ENCODE results near the gene RNASE1.
"Not testable (repeated sequence)": the region's sequence is repeated elsewhere in the genome, so short reads cannot be mapped to it uniquely, and the experiment has no call there.

Gene RNASE1

GRCh38 chr14:20802341-20803084, at the start of gene RNASE1:
TSS of gene RNASE1 (minus strand) at chr14:20802844. CDS start at chr14:20802068, 776 bp downstream.
- ATAC-seq (no peak), DNase-seq (ENCODE audit: low spot score in 2 of 2) (no peak)
- H3K9me3 Mint-ChIP-seq = no peaks in the 10 kb centered on the region
- H3K4me3 Mint-ChIP-seq = no peak within 1 kb of the TSS
- peaks cover 14% of the 10 kb centered on the region for H3K4me1 Mint-ChIP-seq
- H3K36me3 Mint-ChIP-seq = no peaks in the 10 kb centered on the region
- no peak within 1 kb of the TSS for H3K27ac Mint-ChIP-seq

DNA sequence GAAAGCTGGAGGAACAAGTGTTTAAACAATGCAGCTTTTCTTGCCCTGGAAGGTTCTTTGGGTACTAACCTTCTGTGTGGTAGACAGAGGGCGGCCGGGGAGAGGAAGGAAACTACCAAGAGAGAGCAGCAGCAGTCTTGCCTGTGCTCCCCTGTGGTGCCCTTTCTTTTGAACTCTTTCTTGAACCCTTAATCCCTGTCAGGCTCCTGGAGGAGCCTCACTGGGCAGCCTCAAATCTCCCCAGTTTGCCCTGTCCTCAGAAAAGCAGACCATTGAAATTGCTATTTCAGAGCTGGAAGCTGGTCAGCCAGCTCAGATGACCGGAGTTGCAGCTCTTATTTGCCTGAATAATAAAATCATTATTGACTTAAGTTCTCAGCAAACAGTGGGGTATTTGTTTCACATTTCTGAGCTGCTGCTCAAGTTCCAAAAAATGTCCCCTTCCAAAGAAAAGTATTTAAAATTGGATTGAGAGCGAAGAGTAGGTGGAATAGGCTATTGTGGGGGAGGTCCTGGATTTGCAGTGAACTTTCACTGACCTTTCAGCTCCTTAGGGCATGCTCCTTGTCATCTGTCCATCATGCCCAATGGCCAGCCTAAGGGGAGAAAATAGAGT, 46.4 kb upstream of the RNASE1 start:
- DNase-seq (ENCODE audit: low spot score in 2 of 2) (no peak), ATAC-seq (no peak)
- no peaks in the 10 kb centered on the region for H3K9me3 Mint-ChIP-seq
- H3K36me3 Mint-ChIP-seq = no peaks in the 10 kb centered on the region
- no peaks in the 10 kb centered on the region for H3K4me1 Mint-ChIP-seq
- H3K4me3 Mint-ChIP-seq = no peak overlapping the region
- no peak overlapping the region for H3K27ac Mint-ChIP-seq

DNA sequence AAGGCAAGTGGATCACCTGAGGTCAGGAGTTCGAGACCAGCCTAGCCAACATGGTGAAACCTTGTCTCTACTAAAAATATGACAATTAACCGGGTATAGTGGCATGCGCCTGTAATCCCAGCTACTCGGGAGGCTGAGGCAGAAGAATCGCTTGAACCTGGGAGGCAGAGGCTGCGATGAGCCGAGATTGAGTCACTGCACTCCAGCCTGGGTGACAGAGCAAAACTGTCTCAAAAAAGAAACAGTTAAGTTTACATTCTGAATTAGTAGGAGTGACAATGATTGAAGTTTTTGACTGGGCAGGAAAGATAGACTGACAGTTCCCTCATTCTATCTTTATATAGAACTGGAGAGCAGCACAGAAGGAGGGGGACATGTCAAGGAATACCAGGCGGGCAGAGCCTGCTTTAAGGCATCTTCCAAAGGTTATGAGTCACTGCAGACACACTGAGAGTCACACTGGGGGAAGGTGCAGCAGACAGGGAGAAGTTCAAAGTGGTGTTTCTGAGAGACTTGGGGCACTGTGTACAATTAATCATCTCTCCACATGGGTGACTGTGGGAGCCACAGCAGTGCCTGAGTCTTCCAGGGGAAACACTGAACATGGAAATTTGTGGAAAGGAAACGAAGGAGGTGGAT, 45.8 kb upstream of the RNASE1 start:
- Mint-ChIP-seq H3K4me3 (no peak overlapping the region), H3K4me1 (no peaks in the 10 kb centered on the region), H3K36me3 (no peaks in the 10 kb centered on the region), H3K9me3 (no peaks in the 10 kb centered on the region), H3K27ac (no peak overlapping the region)
- no peak for ATAC-seq
- no peak for DNase-seq (ENCODE audit: low spot score in 2 of 2)

GRCh38 chr14:20846560-20846959, 43.9 kb upstream of the RNASE1 start:
- no peak for DNase-seq (ENCODE audit: low spot score in 2 of 2)
- Mint-ChIP-seq H3K36me3 (no peaks in the 10 kb centered on the region), H3K9me3 (no peaks in the 10 kb centered on the region), H3K27ac (no peak overlapping the region), H3K4me3 (no peak overlapping the region), H3K4me1 (no peaks in the 10 kb centered on the region)
- ATAC-seq = no peak

DNA sequence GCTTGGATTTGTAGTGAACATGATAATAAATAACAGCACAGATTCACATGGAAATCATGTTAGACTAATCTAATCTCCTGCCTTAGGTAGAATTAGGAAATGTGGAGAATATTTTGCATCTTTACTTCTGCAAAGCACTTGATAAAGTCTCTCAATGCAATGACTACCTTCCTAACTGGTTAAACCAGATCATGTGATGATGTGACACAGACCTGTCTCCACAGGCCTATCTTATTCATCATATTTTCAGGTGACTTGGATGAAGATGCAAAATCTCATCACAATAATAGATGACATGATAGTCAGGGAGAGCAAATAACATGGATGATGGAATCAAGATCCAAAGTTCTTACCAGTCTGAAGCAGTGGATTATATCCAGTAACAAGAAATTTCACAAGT, 38.5 kb upstream of the RNASE1 start:
- Mint-ChIP-seq H3K27ac (no peak overlapping the region), H3K4me1 (no peaks in the 10 kb centered on the region), H3K4me3 (no peak overlapping the region), H3K9me3 (no peaks in the 10 kb centered on the region), H3K36me3 (no peaks in the 10 kb centered on the region)
- ATAC-seq = no peak
- DNase-seq (ENCODE audit: low spot score in 2 of 2) = no peak

- DNase-seq (ENCODE audit: low spot score in 2 of 2) = no peak
- H3K4me1 Mint-ChIP-seq = no peaks in the 10 kb centered on the region
- no peak overlapping the region for H3K27ac Mint-ChIP-seq
- no peaks in the 10 kb centered on the region for H3K36me3 Mint-ChIP-seq
- no peak overlapping the region for H3K4me3 Mint-ChIP-seq
- H3K9me3 Mint-ChIP-seq = no peaks in the 10 kb centered on the region
- ATAC-seq = no peak
These were observed 35.2 kb upstream of the RNASE1 start for GRCh38 chr14:20837831-20838230.

- Mint-ChIP-seq H3K36me3 (no peaks in the 10 kb centered on the region), H3K9me3 (no peaks in the 10 kb centered on the region), H3K4me3 (no peak overlapping the region), H3K27ac (no peak overlapping the region), H3K4me1 (no peaks in the 10 kb centered on the region)
- ATAC-seq (no peak), DNase-seq (ENCODE audit: low spot score in 2 of 2) (no peak)
These were observed 34.2 kb upstream of the RNASE1 start for GRCh38 chr14:20836668-20837338.

- no peaks in the 10 kb centered on the region for H3K4me1 Mint-ChIP-seq
- no peaks in the 10 kb centered on the region for H3K9me3 Mint-ChIP-seq
- H3K4me3 Mint-ChIP-seq = no peak overlapping the region
- H3K27ac Mint-ChIP-seq = peak overlapping the region; percentile 17
- ATAC-seq (no peak), DNase-seq (ENCODE audit: low spot score in 2 of 2) (no peak)
- H3K36me3 Mint-ChIP-seq = no peaks in the 10 kb centered on the region
These were observed 32.3 kb upstream of the RNASE1 start for GRCh38 chr14:20834899-20835298.

- H3K27ac Mint-ChIP-seq = no peak overlapping the region
- peaks cover 7% of the 10 kb centered on the region for H3K4me1 Mint-ChIP-seq
- ATAC-seq (no peak), DNase-seq (ENCODE audit: low spot score in 2 of 2) (no peak)
- no peak overlapping the region for H3K4me3 Mint-ChIP-seq
- H3K36me3 Mint-ChIP-seq = no peaks in the 10 kb centered on the region
- peaks cover 3% of the 10 kb centered on the region for H3K9me3 Mint-ChIP-seq
These were observed 28.2 kb upstream of the RNASE1 start for GRCh38 chr14:20830831-20831230.

GRCh38 chr14:20828024-20828694, 25.5 kb upstream of the RNASE1 start:
- H3K4me1 Mint-ChIP-seq; H3K4me3 Mint-ChIP-seq; H3K27ac Mint-ChIP-seq; ATAC-seq; H3K36me3 Mint-ChIP-seq; DNase-seq (ENCODE audit: low spot score in 2 of 2); H3K9me3 Mint-ChIP-seq: not testable (repeated sequence)

- H3K4me1 Mint-ChIP-seq = peaks cover 7% of the 10 kb centered on the region
- DNase-seq (ENCODE audit: low spot score in 2 of 2) (no peak), ATAC-seq (no peak)
- no peak overlapping the region for H3K27ac Mint-ChIP-seq
- H3K9me3 Mint-ChIP-seq = peaks cover 3% of the 10 kb centered on the region
- no peak overlapping the region for H3K4me3 Mint-ChIP-seq
- no peaks in the 10 kb centered on the region for H3K36me3 Mint-ChIP-seq
These were observed 24.7 kb upstream of the RNASE1 start for GRCh38 chr14:20827326-20827725.

- H3K4me3 Mint-ChIP-seq; H3K27ac Mint-ChIP-seq; ATAC-seq; H3K4me1 Mint-ChIP-seq; DNase-seq (ENCODE audit: low spot score in 2 of 2); H3K36me3 Mint-ChIP-seq; H3K9me3 Mint-ChIP-seq: not testable (repeated sequence)
These were observed 24.0 kb upstream of the RNASE1 start for GRCh38 chr14:20826666-20827065.

- Mint-ChIP-seq H3K9me3 (peaks cover 3% of the 10 kb centered on the region), H3K4me3 (no peak overlapping the region), H3K36me3 (no peaks in the 10 kb centered on the region), H3K27ac (no peak overlapping the region), H3K4me1 (peaks cover 7% of the 10 kb centered on the region)
- DNase-seq (ENCODE audit: low spot score in 2 of 2) (no peak), ATAC-seq (no peak)
These were observed 21.2 kb upstream of the RNASE1 start for GRCh38 chr14:20823859-20824258.

- not testable (repeated sequence) for H3K27ac Mint-ChIP-seq, H3K4me1 Mint-ChIP-seq
These were observed 19.0 kb upstream of the RNASE1 start for GRCh38 chr14:20821521-20822108.

More at GRCh38 chr14:20821521-20822108, 19.0 kb upstream of the RNASE1 start:
- not testable (repeated sequence) for H3K9me3 Mint-ChIP-seq; ATAC-seq; DNase-seq (ENCODE audit: low spot score in 2 of 2); H3K4me3 Mint-ChIP-seq; H3K36me3 Mint-ChIP-seq

Measured in stimulated activated effector memory CD8-positive, alpha-beta T cell treated with anti-CD3 and anti-CD28 coated beads, Interleukin-12 subunit alpha, Interleukin-12 subunit beta, amount 100 ng/mL, for 72 hours (primary cell).